GM12801 (cell line): Measurements from ENCODE around the gene IMP3.

Source experiments
- CTCF ChIP-seq: IDR thresholded peaks from one replicate; pipeline ENCODE4 v1.5.1; 2011; ENCODE audit warnings: control low read depth; ENCODE audit not compliant: insufficient read length; ENCODE audit errors: extremely low read depth

Gene IMP3

GRCh38 chr15:75639709-75640482, at the start of gene IMP3:
TSS of gene IMP3 (minus strand) at chr15:75640224. CDS start at chr15:75640168, 56 bp downstream.
- TF ChIP-seq CTCF: no peak

- TF ChIP-seq CTCF: no peak
Observed at GRCh38 chr15:75688831-75689230, 48.8 kb upstream of the IMP3 start.

- TF ChIP-seq CTCF: no peak
Observed at GRCh38 chr15:75688278-75688557, 48.2 kb upstream of the IMP3 start.

- TF ChIP-seq CTCF: no peak
Observed at GRCh38 chr15:75687486-75688277, 47.7 kb upstream of the IMP3 start.

- TF ChIP-seq CTCF: no peak
Observed at GRCh38 chr15:75685195-75685594, 45.2 kb upstream of the IMP3 start.

GRCh38 chr15:75684648-75685047, 44.6 kb upstream of the IMP3 start:
- TF ChIP-seq CTCF: no peak

GRCh38 chr15:75682181-75683135, 42.4 kb upstream of the IMP3 start:
- TF ChIP-seq CTCF: no peak
